ENCODE results near the gene ASIC4.

ASIC4 gene

GRCh38 chr2:219514196-219514761 lies at the start of gene ASIC4:
Gene ASIC4, plus strand, starts transcription at chr2:219514482. Its CDS starts 243 bp downstream, at chr2:219514725.
- peak in 1 of 2 donors; percentile 34 for DNase-seq

GRCh38 chr2:219465659-219466561 lies 48.4 kb upstream of the ASIC4 start:
- DNase-seq = no peak

GRCh38 chr2:219466816-219467735 lies 47.2 kb upstream of the ASIC4 start:
- DNase-seq = no peak

- DNase-seq = no peak
Observed at GRCh38 chr2:219467736-219468075, 46.6 kb upstream of the ASIC4 start.

- no peak for DNase-seq
Observed at GRCh38 chr2:219468410-219469185, 45.7 kb upstream of the ASIC4 start.

- DNase-seq = no peak
Observed at GRCh38 chr2:219469186-219469724, 45.0 kb upstream of the ASIC4 start.

- no peak for DNase-seq
Observed at GRCh38 chr2:219470429-219470828, 43.9 kb upstream of the ASIC4 start.

- no peak for DNase-seq
Observed at GRCh38 chr2:219471476-219472371, 42.6 kb upstream of the ASIC4 start.

GRCh38 chr2:219472629-219473187 lies 41.6 kb upstream of the ASIC4 start:
- DNase-seq = no peak

GRCh38 chr2:219473511-219473910 lies 40.8 kb upstream of the ASIC4 start:
- DNase-seq = no peak

- no peak for DNase-seq
Observed at GRCh38 chr2:219474285-219475060, 39.8 kb upstream of the ASIC4 start.

GRCh38 chr2:219475278-219475677 lies 39.0 kb upstream of the ASIC4 start:
- DNase-seq = no peak

GRCh38 chr2:219475697-219476651 lies 38.3 kb upstream of the ASIC4 start:
- DNase-seq = peak in 1 of 2 donors; percentile 11

- DNase-seq = no peak
Observed at GRCh38 chr2:219476652-219477151, 37.6 kb upstream of the ASIC4 start.

GRCh38 chr2:219477179-219477578 lies 37.1 kb upstream of the ASIC4 start:
- DNase-seq = no peak

GRCh38 chr2:219477815-219478214 lies 36.5 kb upstream of the ASIC4 start:
- no peak for DNase-seq

- DNase-seq = no peak
Observed at GRCh38 chr2:219478916-219479315, 35.4 kb upstream of the ASIC4 start.

GRCh38 chr2:219480004-219480403 lies 34.3 kb upstream of the ASIC4 start:
- DNase-seq = no peak

All from bone marrow (tissue), 2 donors.